ENCODE measurements around the gene ERBB4.
A peak's percentile ranks its signal among the peaks of the same experiment; 100 is the strongest.

ERBB4 gene

GRCh38 chr2:212052412-212053159 lies 486.0 kb downstream of the ERBB4 start:
- peak in 2 of 4 experiments; percentile 8 to 18 for DNase-seq

- DNase-seq: no peak
Observed at GRCh38 chr2:212050871-212051270, 487.7 kb downstream of the ERBB4 start.

DNA sequence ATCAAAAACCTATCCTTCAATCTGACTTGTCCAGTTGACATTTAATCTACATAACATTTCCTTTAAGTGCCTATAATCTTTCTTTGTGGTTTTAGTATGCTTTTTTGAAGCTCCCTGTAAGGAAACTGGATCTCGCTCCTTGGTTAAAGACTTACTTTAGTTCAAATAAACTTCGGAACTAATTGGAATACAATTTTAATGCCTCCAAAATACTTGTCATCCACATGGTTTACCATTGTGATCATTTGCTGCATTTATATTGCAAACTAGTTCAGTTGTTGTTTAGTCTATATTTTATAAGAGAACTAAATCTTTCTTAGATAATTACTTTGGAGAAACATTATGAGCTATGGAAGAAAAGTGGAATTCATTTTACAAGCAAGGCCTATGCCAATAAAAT lies 496.0 kb downstream of the ERBB4 start:
- DNase-seq: no peak

- DNase-seq: peak in 1 of 4 experiments; percentile 1
Observed at GRCh38 chr2:212037062-212037461, 501.5 kb downstream of the ERBB4 start.

GRCh38 chr2:212034841-212035585 lies 503.6 kb downstream of the ERBB4 start:
- no peak for DNase-seq

- no peak for DNase-seq
Observed at GRCh38 chr2:212033888-212034287, 504.7 kb downstream of the ERBB4 start.

DNA sequence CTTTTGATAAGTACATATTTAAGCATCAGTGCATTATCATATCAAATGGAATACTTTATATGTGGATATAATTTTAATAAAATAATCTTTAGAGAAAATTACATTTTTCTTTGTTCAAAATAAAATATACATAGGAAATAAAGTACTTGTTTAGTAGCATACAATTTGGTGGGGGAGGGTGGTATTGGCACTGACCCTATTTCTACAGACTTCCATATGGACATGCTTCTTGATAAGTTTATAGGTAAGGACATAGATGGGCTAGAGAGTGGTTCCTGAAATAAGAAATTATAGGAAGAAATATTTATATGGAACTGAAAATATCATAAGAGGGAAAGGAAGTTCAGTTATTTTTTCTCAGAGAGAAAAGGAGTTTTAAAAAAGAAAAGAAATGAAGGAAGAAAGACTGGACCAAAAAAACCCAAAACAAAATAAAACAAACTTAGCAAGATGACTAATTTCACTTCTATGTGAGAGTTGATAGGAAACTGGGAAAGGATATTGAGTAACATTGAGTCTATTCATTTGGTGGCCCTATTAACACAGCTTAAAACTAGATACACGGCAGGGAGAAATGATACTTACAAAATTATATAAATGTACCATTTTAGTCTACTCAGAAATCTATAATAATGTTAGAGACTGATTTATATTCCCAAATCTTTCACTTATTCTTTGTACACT lies 505.9 kb downstream of the ERBB4 start:
- DNase-seq: no peak

- no peak for DNase-seq
Observed at GRCh38 chr2:212032032-212032431, 506.6 kb downstream of the ERBB4 start.

- no peak for DNase-seq
Observed at GRCh38 chr2:212030709-212031108, 507.9 kb downstream of the ERBB4 start.

DNA sequence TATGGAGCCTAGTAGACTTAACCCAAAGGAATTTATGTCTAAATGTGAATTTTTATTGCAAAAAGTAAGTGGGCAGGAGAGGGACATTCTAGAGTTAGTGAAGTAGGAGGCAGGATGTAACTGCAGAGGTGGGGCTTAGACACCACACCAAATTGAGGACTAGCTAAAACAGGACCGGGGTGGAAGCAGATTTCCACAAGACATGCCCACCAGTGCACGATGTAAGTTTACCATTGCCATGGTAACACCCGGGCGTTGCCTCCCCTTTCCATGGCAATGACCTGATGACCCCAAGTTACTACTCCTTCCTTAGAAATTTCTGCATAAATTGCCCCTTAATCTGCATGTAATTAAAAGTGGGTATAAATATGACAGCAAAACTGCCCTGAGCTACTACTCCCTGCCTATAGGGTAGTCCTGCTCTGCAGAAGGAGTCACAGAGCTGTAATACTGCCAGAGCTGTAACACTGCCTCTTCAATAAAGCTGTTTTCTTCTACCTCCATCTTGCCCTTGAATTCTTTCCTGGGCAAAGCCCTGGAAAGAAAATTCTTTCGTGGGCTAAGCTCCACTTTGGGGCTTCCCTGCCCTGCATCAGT lies 509.7 kb downstream of the ERBB4 start:
- no peak for DNase-seq

GRCh38 chr2:212027681-212028628 lies 510.6 kb downstream of the ERBB4 start:
- DNase-seq: no peak

DNA sequence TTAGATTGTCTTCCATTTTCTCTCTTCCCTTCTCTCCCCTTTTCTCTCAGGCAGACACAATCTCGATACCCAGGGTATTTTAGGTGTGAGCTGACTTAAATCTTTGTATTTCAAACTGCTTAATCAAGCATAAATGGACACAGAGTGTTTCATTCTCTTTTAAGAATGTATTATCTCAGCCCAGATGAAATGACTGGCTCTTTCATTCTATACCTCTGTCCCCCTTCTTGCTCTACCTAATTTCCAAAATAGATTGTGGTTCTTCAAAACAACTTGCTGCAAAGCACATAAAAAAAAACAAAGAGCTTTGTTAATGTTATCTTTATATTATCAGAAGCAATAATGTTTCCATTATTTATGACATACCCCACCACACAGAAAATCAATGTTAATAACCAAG lies 514.6 kb downstream of the ERBB4 start:
- DNase-seq: no peak

DNA sequence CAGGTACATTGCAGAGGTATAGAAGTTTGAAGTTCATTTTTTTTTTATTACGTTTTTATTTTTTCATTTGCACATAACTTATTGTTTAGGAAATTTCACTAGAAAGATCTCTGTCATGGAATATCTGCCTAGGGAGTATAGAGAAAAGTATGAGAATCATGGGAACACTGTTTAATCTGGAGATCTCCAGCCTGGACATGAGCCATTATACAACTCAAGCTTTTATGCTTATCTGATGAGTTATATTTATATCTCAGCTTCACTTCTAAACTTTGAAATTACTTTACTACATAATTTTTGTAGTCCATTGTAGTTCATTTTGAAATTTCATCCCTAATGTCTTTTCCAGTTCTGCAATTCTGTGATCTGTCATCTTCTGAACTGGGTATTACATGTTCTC lies 515.6 kb downstream of the ERBB4 start:
- DNase-seq: no peak

DNA sequence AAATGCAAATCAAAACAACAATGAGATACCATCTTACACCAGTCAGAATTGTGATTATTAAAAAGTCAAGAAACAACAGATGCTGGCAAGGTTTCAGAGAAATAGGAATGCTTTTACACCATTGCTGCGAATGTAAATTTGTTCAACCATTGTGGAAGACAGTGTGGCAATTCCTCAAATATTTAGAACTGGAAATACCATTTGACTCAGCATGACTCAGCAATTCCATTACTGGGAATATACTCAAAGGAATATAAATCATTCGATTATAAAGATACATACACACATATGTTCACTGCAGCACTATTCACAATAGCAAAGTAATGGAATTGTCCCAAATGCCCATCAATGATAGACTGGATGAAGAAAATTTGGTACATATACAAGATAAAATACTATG lies 516.7 kb downstream of the ERBB4 start:
- no peak for DNase-seq

GRCh38 chr2:212015588-212015987 lies 523.0 kb downstream of the ERBB4 start:
- DNase-seq: no peak

GRCh38 chr2:212013626-212014025 lies 525.0 kb downstream of the ERBB4 start:
- no peak for DNase-seq

DNA sequence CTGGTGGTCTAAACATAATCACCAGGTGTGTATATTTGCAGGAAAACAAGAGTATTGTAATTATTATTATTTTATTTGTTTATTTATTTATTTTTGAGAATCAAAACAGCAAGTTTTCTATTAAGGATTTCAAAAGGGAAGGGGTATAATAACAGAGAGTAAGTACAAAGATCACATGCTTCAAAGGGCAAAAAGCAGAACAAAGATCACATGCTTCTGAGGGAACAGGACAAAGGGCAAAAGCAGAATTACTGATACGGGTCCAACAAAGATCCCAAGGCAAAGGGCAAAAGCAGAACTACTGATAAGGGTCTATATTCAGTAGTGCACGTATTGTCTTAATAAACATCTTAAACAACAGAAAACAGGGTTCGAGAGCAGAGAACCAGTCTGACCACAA lies 528.3 kb downstream of the ERBB4 start:
- DNase-seq: peak in 2 of 4 experiments; percentile 2 to 13

GRCh38 chr2:212007972-212008371 lies 530.6 kb downstream of the ERBB4 start:
- DNase-seq: no peak

DNA sequence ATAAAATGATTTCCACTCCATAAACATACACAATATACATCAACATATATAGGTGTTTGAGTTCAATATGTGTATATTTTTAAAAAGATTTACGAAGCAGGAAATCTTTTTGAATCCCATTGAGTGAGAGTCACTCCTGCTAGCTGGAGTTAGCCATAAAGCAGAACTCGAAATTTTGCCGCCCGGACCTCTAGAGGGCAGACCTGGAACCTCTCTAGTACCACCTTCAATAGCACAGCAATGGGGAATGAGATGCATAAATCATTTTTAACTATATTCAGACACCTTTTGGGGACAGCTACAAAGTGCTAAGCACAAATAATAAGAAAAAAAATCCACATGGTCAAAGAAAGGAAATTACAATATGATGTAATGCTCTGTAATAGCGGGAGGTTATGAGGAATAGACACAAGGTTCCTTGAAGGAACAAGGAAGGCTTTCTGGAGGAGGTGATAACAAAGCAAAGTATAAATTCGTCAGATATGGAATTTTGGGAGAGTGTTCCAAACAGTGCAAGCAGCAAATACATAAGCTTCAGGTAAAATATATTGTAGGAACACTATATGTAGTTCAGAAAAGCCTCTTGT lies 533.4 kb downstream of the ERBB4 start:
- peak; percentile 13 to 28 (median 26) for DNase-seq

DNA sequence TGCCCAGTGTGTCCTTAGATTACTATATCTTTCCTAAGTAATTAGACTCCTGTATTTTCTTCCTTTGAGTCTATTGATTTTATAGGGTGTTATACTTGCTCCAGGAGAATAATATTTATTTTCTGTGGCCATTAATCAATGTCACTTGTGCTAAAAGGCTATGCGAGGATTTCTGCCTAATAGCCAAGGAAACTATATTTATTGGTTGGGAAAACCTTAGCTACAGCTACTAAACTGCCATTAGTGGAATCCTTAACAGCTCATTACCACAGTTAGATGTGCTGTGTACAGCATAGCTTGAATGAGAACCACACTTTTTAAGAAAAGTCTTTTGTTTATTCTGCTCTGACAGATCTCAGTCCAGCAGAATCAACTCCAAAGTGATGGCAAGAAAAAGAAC lies 537.3 kb downstream of the ERBB4 start:
- DNase-seq: no peak

DNA sequence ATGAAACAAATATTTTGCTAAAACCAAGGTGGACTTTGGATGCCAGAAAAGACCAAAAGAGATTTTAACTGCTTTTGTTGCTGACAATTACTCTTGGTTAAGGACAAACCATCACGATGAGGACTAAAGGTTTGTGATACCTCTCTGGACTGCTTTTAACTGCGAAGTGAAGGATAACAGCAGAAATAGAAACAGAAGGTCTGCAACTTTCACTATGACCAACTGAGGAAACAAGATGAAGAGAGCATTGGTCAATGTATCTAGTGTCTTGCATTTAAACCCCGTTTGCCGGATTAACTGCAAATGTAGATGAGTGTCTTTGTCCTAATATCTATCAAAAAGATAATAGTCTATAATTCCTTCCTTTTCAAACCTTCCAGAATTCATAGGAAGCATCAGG lies 541.7 kb downstream of the ERBB4 start:
- no peak for DNase-seq

DNA sequence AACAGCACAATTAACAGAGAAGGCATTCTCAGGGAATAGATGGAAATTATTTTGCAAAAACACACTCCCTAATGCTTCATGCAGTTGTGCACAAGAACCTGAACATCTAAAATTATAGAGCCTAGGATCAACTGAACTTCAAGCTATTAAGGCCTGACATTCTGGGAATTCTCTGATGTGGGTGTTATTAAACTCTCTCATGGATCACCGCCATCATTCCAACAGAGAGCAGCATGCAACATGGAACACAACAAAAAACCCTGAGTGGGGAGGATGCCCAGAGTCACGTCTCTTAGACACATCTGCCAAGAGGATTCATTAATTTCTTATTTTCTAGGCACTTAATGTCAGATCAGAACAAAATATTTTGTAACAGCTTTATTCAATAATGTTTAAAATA lies 543.8 kb downstream of the ERBB4 start:
- no peak for DNase-seq
